Erythroblast (primary cell): Measurements from ENCODE around the gene TENT5D.

Experiments
- GATA1 ChIP-seq: IDR thresholded peaks from 2 replicates; pipeline ENCODE4 v1.6.1; 2011; ENCODE audit warnings: low read depth, mild to moderate bottlenecking, control low read depth, low read length, moderate library complexity
- POLR2A ChIP-seq: IDR thresholded peaks from 2 replicates; pipeline ENCODE4 v1.6.1; 2011; ENCODE audit warnings: mild to moderate bottlenecking, low read length

DNA sequence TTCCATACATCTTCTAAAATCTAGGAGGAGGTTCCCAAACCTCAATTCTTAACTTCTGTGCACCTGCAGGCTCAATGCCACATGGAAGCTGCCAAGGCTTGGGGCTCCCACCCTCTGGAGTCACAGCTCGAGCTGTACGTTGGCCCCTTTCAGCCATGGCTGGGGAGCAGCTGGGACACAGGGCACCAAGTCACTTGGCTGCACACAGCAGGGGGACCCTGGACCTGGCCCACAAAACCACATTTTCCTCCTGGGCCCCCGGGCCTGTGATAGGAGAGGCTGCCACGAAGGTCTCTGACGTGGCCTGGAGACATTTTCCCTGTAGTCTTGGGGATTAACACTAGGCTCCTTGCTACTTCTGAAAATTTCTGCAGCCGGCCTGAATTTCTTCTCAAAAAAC is 8.2 kb upstream of the TENT5D start:
- no peak for TF ChIP-seq POLR2A
- no peak for TF ChIP-seq GATA1
